ENCODE measurements around the gene SLC35F6. TPM values are rescaled to one million over a fixed set of nuclear protein-coding genes. Genes with fewer than 3 reads are reported as not detected.

Gene SLC35F6
- polyA plus RNA-seq, 1 donor (not counting 4 experiments of a cell fraction or from before 2014, with no cell fraction given): 25.7 TPM

DNA sequence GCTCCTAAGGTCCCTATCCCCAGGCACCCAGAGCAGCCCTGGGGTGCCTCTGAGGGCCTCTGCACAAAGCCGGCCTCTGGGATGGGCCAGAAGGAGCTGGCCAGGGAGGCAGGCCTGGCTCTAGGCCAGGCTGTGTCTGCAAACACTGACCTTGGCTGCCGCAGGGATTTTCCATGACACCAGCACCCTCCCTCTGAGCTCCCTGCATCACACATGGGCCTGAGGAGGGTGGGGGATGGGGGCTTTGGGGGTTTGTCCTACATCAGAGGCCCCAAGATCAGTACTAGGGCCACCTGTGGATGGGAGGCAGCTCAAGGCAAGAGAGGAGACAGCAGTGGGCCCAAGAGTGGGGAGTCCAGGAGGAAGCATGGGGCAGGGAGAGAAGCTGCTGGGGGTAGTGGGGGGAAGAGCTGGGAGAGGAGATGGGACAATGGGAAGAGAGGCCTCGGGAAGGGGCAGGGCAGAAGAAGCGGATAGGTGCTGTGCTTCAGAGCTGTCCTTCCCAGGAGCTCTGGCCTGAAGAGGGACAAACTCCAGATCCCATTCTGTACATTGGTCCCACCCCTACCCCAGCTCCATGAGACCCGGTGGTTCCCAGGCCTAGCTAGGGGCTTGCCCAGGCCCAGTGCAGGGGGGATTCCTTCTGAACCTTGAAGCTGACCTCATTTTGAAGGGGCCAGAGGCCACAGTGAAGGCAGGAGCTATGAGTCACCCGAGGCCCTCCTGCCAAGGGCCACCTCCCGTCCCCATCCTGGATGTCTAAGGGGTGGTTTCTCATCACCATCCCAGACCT is 43.6 kb upstream of the SLC35F6 start:
- Histone ChIP-seq H3K4me1 (ENCODE audit: control insufficient read depth, extremely low read depth, insufficient read depth, low read length) (no peaks in the 10 kb centered on the region), H3K27ac (ENCODE audit: control insufficient read depth, insufficient read depth, low read length) (no peak overlapping the region), H3K36me3 (ENCODE audit: control insufficient read depth in 2 of 2, extremely low read depth in 1 of 2, insufficient read depth in 2 of 2, low read length in 2 of 2) (no peaks in the 10 kb centered on the region), H3K9ac (ENCODE audit: control insufficient read depth, extremely low read depth, insufficient read depth, low read length) (no peak overlapping the region), H2AFZ (ENCODE audit: control insufficient read depth, low read length) (no peak overlapping the region), H4K20me1 (ENCODE audit: control insufficient read depth, extremely low read depth, insufficient read depth, low read length) (no peaks in the 10 kb centered on the region), H3K9me3 (ENCODE audit: control insufficient read depth, low read depth, low read length) (no peaks in the 10 kb centered on the region), H3K4me2 (ENCODE audit: control insufficient read depth, extremely low read depth, insufficient read depth, low read depth, low read length) (no peak overlapping the region), H3K9me1 (ENCODE audit: control insufficient read depth, extremely low read depth, insufficient read depth, low read length) (no peaks in the 10 kb centered on the region), H3K79me2 (ENCODE audit: control insufficient read depth, insufficient read depth, low read length) (no peaks in the 10 kb centered on the region), H3K4me3 (ENCODE audit: control insufficient read depth in 2 of 3, extremely low read depth in 1 of 3, insufficient read depth in 2 of 3, low read depth in 1 of 3, low read length in 3 of 3) (no peak overlapping the region), H3K27me3 (ENCODE audit: control insufficient read depth, extremely low read depth, insufficient read depth, low read length) (no peaks in the 10 kb centered on the region)
- TF ChIP-seq, protein P1, sequence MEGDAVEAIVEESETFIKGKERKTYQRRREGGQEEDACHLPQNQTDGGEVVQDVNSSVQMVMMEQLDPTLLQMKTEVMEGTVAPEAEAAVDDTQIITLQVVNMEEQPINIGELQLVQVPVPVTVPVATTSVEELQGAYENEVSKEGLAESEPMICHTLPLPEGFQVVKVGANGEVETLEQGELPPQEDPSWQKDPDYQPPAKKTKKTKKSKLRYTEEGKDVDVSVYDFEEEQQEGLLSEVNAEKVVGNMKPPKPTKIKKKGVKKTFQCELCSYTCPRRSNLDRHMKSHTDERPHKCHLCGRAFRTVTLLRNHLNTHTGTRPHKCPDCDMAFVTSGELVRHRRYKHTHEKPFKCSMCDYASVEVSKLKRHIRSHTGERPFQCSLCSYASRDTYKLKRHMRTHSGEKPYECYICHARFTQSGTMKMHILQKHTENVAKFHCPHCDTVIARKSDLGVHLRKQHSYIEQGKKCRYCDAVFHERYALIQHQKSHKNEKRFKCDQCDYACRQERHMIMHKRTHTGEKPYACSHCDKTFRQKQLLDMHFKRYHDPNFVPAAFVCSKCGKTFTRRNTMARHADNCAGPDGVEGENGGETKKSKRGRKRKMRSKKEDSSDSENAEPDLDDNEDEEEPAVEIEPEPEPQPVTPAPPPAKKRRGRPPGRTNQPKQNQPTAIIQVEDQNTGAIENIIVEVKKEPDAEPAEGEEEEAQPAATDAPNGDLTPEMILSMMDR (optimal IDR thresholded peaks at IDR 0.05 in 1 of 3, IDR thresholded peaks at IDR 0.05 in 1 of 3, conservative IDR thresholded peaks at IDR 0.05 in 1 of 3; ENCODE audit: extremely low read depth in 1 of 3, insufficient read depth in 2 of 3, low read length in 3 of 3): no peak
- no peak for TF ChIP-seq EZH2 (IDR thresholded peaks at IDR 0.05; ENCODE audit: low read length)
- no peak for DNase-seq (ENCODE audit: low read depth, low spot score)
- no peak for FAIRE-seq
- dilution Hi-C loops (cut with MboI; ENCODE audit: extremely low pct_ligation_motif_present, low sequenced_read_pairs): no loop called here

GRCh38 chr2:26721115-26722032 is 42.7 kb upstream of the SLC35F6 start:
- Histone ChIP-seq H3K79me2 (ENCODE audit: control insufficient read depth, insufficient read depth, low read length) (no peaks in the 10 kb centered on the region), H3K4me3 (ENCODE audit: control insufficient read depth in 2 of 3, extremely low read depth in 1 of 3, insufficient read depth in 2 of 3, low read depth in 1 of 3, low read length in 3 of 3) (no peak overlapping the region), H3K4me2 (ENCODE audit: control insufficient read depth, extremely low read depth, insufficient read depth, low read depth, low read length) (no peak overlapping the region), H3K9ac (ENCODE audit: control insufficient read depth, extremely low read depth, insufficient read depth, low read length) (no peak overlapping the region), H3K27me3 (ENCODE audit: control insufficient read depth, extremely low read depth, insufficient read depth, low read length) (no peaks in the 10 kb centered on the region), H3K9me1 (ENCODE audit: control insufficient read depth, extremely low read depth, insufficient read depth, low read length) (no peaks in the 10 kb centered on the region), H2AFZ (ENCODE audit: control insufficient read depth, low read length) (no peak overlapping the region), H4K20me1 (ENCODE audit: control insufficient read depth, extremely low read depth, insufficient read depth, low read length) (no peaks in the 10 kb centered on the region), H3K36me3 (ENCODE audit: control insufficient read depth in 2 of 2, extremely low read depth in 1 of 2, insufficient read depth in 2 of 2, low read length in 2 of 2) (no peaks in the 10 kb centered on the region), H3K9me3 (ENCODE audit: control insufficient read depth, low read depth, low read length) (no peaks in the 10 kb centered on the region), H3K4me1 (ENCODE audit: control insufficient read depth, extremely low read depth, insufficient read depth, low read length) (no peaks in the 10 kb centered on the region), H3K27ac (ENCODE audit: control insufficient read depth, insufficient read depth, low read length) (no peak overlapping the region)
- FAIRE-seq (no peak), DNase-seq (ENCODE audit: low read depth, low spot score) (no peak)
- dilution Hi-C loops (cut with MboI; ENCODE audit: extremely low pct_ligation_motif_present, low sequenced_read_pairs): no loop called here
- no peak for TF ChIP-seq EZH2 (IDR thresholded peaks at IDR 0.05; ENCODE audit: low read length)
- TF ChIP-seq, protein P1 (optimal IDR thresholded peaks at IDR 0.05 in 1 of 3, IDR thresholded peaks at IDR 0.05 in 1 of 3, conservative IDR thresholded peaks at IDR 0.05 in 1 of 3; ENCODE audit: extremely low read depth in 1 of 3, insufficient read depth in 2 of 3, low read length in 3 of 3): no peak

Data from keratinocyte (primary cell).